Measurements from ENCODE around the gene PRICKLE4.

Gene PRICKLE4

GRCh38 chr6:41796474-41796873, 15.9 kb downstream of the PRICKLE4 start:
- H2BK5ac ChIP-seq (ENCODE audit: low read depth, low read length, poor library complexity, severe bottlenecking), result no peak overlapping the region
- no peak overlapping the region for H3K27ac ChIP-seq (ENCODE audit: low read length, poor library complexity, severe bottlenecking)
- H4K8ac ChIP-seq (ENCODE audit: low read length), result no peak overlapping the region
- H2BK12ac ChIP-seq (ENCODE audit: low read length in 2 of 2), result no peak overlapping the region
- peaks cover 2% of the 10 kb centered on the region for H3K4me1 ChIP-seq (ENCODE audit: control insufficient read depth, insufficient read depth, low read depth, low read length)
- no peaks in the 10 kb centered on the region for H3K27me3 ChIP-seq (ENCODE audit: control insufficient read depth in 1 of 2, insufficient read depth in 1 of 2, low read length in 2 of 2)
- DNase-seq, result no peak
- 89% methylated on average over 2 of the region's 2 CpGs for WGBS
- H3K9ac ChIP-seq (ENCODE audit: low read length), result no peak overlapping the region
- peaks cover 14 to 43% of the 10 kb centered on the region in 2 experiments for H3K36me3 ChIP-seq (ENCODE audit: control insufficient read depth in 1 of 2, insufficient read depth in 2 of 2, low read depth in 1 of 2, low read length in 2 of 2)
- H3K4ac ChIP-seq (ENCODE audit: low read depth in 1 of 2, low read length in 2 of 2), result no peak overlapping the region
- no peak overlapping the region for H2BK120ac ChIP-seq (ENCODE audit: low read depth, low read length)
- H3K4me2 ChIP-seq (ENCODE audit: low read length, poor library complexity, severe bottlenecking), result no peak overlapping the region
- H3K79me1 ChIP-seq (replicated peaks; ENCODE audit: low read length, poor library complexity, severe bottlenecking), result peaks cover 5% of the 10 kb centered on the region
- H3K23ac ChIP-seq (ENCODE audit: low read length in 2 of 2), result no peak overlapping the region
- H3K9me3 ChIP-seq (ENCODE audit: control insufficient read depth, low read length), result no peaks in the 10 kb centered on the region
- H2BK15ac ChIP-seq (ENCODE audit: low read depth, poor library complexity, severe bottlenecking), result no peak overlapping the region
- H2AFZ ChIP-seq (ENCODE audit: low read depth, low read length), result no peak overlapping the region
- H2AK5ac ChIP-seq (ENCODE audit: low read length, severe bottlenecking), result no peak overlapping the region
- H3K4me3 ChIP-seq (ENCODE audit: insufficient read depth in 1 of 2, low read depth in 1 of 2, low read length in 2 of 2), result no peak overlapping the region
- H3K14ac ChIP-seq (ENCODE audit: low read length in 2 of 2), result no peak overlapping the region
- H3K18ac ChIP-seq (ENCODE audit: low read depth in 1 of 2, low read length in 2 of 2), result no peak overlapping the region
- no peak overlapping the region for H4K91ac ChIP-seq (ENCODE audit: low read length)

DNA sequence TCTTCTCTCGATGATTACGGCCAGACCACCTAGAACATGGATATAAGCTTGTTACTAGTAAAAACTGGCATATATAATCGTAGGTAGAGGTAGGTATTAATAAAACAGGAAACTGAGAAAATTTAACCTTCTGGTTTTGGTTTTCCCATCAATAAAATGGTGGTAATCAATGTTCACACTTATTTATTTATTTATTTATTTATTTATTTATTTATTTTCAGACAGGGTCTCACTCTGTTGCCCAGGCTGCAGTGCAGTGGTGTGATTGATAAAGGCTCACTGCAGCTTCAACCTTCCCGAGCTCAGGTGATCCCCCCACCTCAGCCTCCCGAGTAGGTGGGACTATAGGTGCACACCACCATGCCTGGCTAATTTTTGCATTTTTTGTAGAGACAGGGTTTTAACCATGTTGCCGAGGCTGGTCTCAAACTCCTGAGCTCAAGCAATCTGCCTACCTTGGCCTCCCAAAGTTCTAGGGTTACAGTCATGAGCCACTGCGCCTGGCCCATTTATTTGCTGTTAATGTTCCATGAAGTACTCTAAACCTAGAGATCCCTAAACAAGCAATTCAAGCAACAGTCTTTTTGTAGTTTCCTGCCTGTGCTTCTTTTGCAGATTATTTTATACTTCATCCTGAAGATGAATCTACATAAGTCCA, 18.4 kb downstream of the PRICKLE4 start:
- Histone ChIP-seq H3K36me3 (ENCODE audit: control insufficient read depth in 1 of 2, insufficient read depth in 2 of 2, low read depth in 1 of 2, low read length in 2 of 2) (peaks cover 11 to 37% of the 10 kb centered on the region in 2 experiments), H2AFZ (ENCODE audit: low read depth, low read length) (no peak overlapping the region), H2BK15ac (ENCODE audit: low read depth, poor library complexity, severe bottlenecking) (no peak overlapping the region), H3K4me3 (ENCODE audit: insufficient read depth in 1 of 2, low read depth in 1 of 2, low read length in 2 of 2) (no peak overlapping the region), H3K27me3 (ENCODE audit: control insufficient read depth in 1 of 2, insufficient read depth in 1 of 2, low read length in 2 of 2) (no peaks in the 10 kb centered on the region), H2BK120ac (ENCODE audit: low read depth, low read length) (no peak overlapping the region), H3K9ac (ENCODE audit: low read length) (no peak overlapping the region), H2BK5ac (ENCODE audit: low read depth, low read length, poor library complexity, severe bottlenecking) (no peak overlapping the region), H3K9me3 (ENCODE audit: control insufficient read depth, low read length) (no peaks in the 10 kb centered on the region), H3K14ac (ENCODE audit: low read length in 2 of 2) (no peak overlapping the region), H4K91ac (ENCODE audit: low read length) (no peak overlapping the region), H2AK5ac (ENCODE audit: low read length, severe bottlenecking) (no peak overlapping the region), H3K4ac (ENCODE audit: low read depth in 1 of 2, low read length in 2 of 2) (no peak overlapping the region), H3K4me2 (ENCODE audit: low read length, poor library complexity, severe bottlenecking) (no peak overlapping the region), H3K79me1 (replicated peaks; ENCODE audit: low read length, poor library complexity, severe bottlenecking) (peaks cover 2% of the 10 kb centered on the region), H3K18ac (ENCODE audit: low read depth in 1 of 2, low read length in 2 of 2) (no peak overlapping the region), H3K4me1 (ENCODE audit: control insufficient read depth, insufficient read depth, low read depth, low read length) (no peaks in the 10 kb centered on the region), H3K27ac (ENCODE audit: low read length, poor library complexity, severe bottlenecking) (no peak overlapping the region), H3K23ac (ENCODE audit: low read length in 2 of 2) (no peak overlapping the region), H4K8ac (ENCODE audit: low read length) (no peak overlapping the region), H2BK12ac (ENCODE audit: low read length in 2 of 2) (no peak overlapping the region)
- no peak for DNase-seq
- WGBS, result 98% methylated on average over 6 of the region's 7 CpGs

- Histone ChIP-seq H3K23ac (ENCODE audit: low read length in 2 of 2) (no peak overlapping the region), H3K9ac (ENCODE audit: low read length) (no peak overlapping the region), H3K4ac (ENCODE audit: low read depth in 1 of 2, low read length in 2 of 2) (no peak overlapping the region), H3K27ac (ENCODE audit: low read length, poor library complexity, severe bottlenecking) (no peak overlapping the region), H3K4me2 (ENCODE audit: low read length, poor library complexity, severe bottlenecking) (no peak overlapping the region), H3K4me1 (ENCODE audit: control insufficient read depth, insufficient read depth, low read depth, low read length) (no peaks in the 10 kb centered on the region), H2AFZ (ENCODE audit: low read depth, low read length) (no peak overlapping the region), H2BK5ac (ENCODE audit: low read depth, low read length, poor library complexity, severe bottlenecking) (no peak overlapping the region), H3K9me3 (ENCODE audit: control insufficient read depth, low read length) (no peaks in the 10 kb centered on the region), H2BK120ac (ENCODE audit: low read depth, low read length) (no peak overlapping the region), H3K36me3 (ENCODE audit: control insufficient read depth in 1 of 2, insufficient read depth in 2 of 2, low read depth in 1 of 2, low read length in 2 of 2) (peaks cover 11 to 37% of the 10 kb centered on the region in 2 experiments), H3K14ac (ENCODE audit: low read length in 2 of 2) (no peak overlapping the region), H4K91ac (ENCODE audit: low read length) (no peak overlapping the region), H2AK5ac (ENCODE audit: low read length, severe bottlenecking) (no peak overlapping the region), H3K27me3 (ENCODE audit: control insufficient read depth in 1 of 2, insufficient read depth in 1 of 2, low read length in 2 of 2) (no peaks in the 10 kb centered on the region), H3K4me3 (ENCODE audit: insufficient read depth in 1 of 2, low read depth in 1 of 2, low read length in 2 of 2) (no peak overlapping the region), H2BK15ac (ENCODE audit: low read depth, poor library complexity, severe bottlenecking) (no peak overlapping the region), H2BK12ac (ENCODE audit: low read length in 2 of 2) (no peak overlapping the region), H3K79me1 (replicated peaks; ENCODE audit: low read length, poor library complexity, severe bottlenecking) (peaks cover 2% of the 10 kb centered on the region), H3K18ac (ENCODE audit: low read depth in 1 of 2, low read length in 2 of 2) (no peak overlapping the region), H4K8ac (ENCODE audit: low read length) (no peak overlapping the region)
- DNase-seq, result no peak
- WGBS, result 92% methylated on average over 2 of the region's 2 CpGs
Measured at GRCh38 chr6:41799559-41799911, 19.0 kb downstream of the PRICKLE4 start.

DNA sequence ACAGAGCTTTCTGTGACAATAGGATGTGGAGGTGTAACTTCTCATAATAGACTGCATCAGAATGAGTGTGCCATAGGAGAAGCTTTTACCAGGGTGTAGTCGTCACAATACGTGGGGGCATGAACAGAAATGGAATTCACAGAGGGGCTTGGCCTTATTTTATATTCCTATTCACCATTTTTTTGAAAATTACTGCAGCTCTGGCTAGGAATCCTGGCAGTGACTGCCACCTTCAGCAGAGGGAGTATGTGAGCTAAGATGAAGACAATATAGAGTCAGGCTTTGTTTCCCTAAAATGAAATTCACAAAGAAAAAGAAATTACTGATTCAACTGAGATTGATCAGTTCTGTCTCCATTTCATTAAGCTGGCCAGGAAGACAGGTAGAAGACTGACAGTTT, 20.8 kb downstream of the PRICKLE4 start:
- no CpG with 5 or more reads among the region's 2 CpGs for WGBS
- peak; percentile 46 for DNase-seq
- H3K18ac ChIP-seq (ENCODE audit: low read depth in 1 of 2, low read length in 2 of 2), result no peak overlapping the region

More for the DNA sequence above, 20.8 kb downstream of the PRICKLE4 start:
- peaks cover 17 to 32% of the 10 kb centered on the region in 2 experiments for H3K36me3 ChIP-seq (ENCODE audit: control insufficient read depth in 1 of 2, insufficient read depth in 2 of 2, low read depth in 1 of 2, low read length in 2 of 2)
- H3K23ac ChIP-seq (ENCODE audit: low read length in 2 of 2), result no peak overlapping the region
- H3K9ac ChIP-seq (ENCODE audit: low read length), result no peak overlapping the region
- H3K27me3 ChIP-seq (ENCODE audit: control insufficient read depth in 1 of 2, insufficient read depth in 1 of 2, low read length in 2 of 2), result no peaks in the 10 kb centered on the region
- no peak overlapping the region for H2BK5ac ChIP-seq (ENCODE audit: low read depth, low read length, poor library complexity, severe bottlenecking)
- no peak overlapping the region for H3K27ac ChIP-seq (ENCODE audit: low read length, poor library complexity, severe bottlenecking)
- no peaks in the 10 kb centered on the region for H3K9me3 ChIP-seq (ENCODE audit: control insufficient read depth, low read length)
- no peak overlapping the region for H4K91ac ChIP-seq (ENCODE audit: low read length)
- no peak overlapping the region for H3K4me2 ChIP-seq (ENCODE audit: low read length, poor library complexity, severe bottlenecking)
- no peak overlapping the region for H3K14ac ChIP-seq (ENCODE audit: low read length in 2 of 2)
- no peak overlapping the region for H2BK15ac ChIP-seq (ENCODE audit: low read depth, poor library complexity, severe bottlenecking)
- no peak overlapping the region for H2AK5ac ChIP-seq (ENCODE audit: low read length, severe bottlenecking)
- H3K4me1 ChIP-seq (ENCODE audit: control insufficient read depth, insufficient read depth, low read depth, low read length), result peaks cover under 1% of the 10 kb centered on the region
- no peak overlapping the region for H2BK12ac ChIP-seq (ENCODE audit: low read length in 2 of 2)
- H3K4me3 ChIP-seq (ENCODE audit: insufficient read depth in 1 of 2, low read depth in 1 of 2, low read length in 2 of 2), result no peak overlapping the region
- H2BK120ac ChIP-seq (ENCODE audit: low read depth, low read length), result no peak overlapping the region
- no peak overlapping the region for H2AFZ ChIP-seq (ENCODE audit: low read depth, low read length)
- H3K79me1 ChIP-seq (replicated peaks; ENCODE audit: low read length, poor library complexity, severe bottlenecking), result peaks cover 10% of the 10 kb centered on the region
- no peak overlapping the region for H4K8ac ChIP-seq (ENCODE audit: low read length)
- H3K4ac ChIP-seq (ENCODE audit: low read depth in 1 of 2, low read length in 2 of 2), result no peak overlapping the region
